Glomerular endothelial cell (primary cell): ENCODE measurements around the gene ZIC1. TPM values are rescaled to one million over a fixed set of nuclear protein-coding genes. Genes with fewer than 3 reads are reported as not detected.

Experiments used
- DNase-seq: peaks from one replicate; pipeline ENCODE4 v3.0.0-alpha.2; 2011; ENCODE audit warnings: low read depth, low spot score; ENCODE audit errors: extremely low read depth
- total RNA-seq: library from RNA; depleted of rRNA; stranded (reverse); fragments of >200 nt; gene quantifications from 2 replicates; pipeline ENCODE4 v1.2.3, GENCODE V29; 2015

Gene ZIC1
- 0.06 TPM in 1 of 2 replicates, not detected in the other for total RNA-seq

DNA sequence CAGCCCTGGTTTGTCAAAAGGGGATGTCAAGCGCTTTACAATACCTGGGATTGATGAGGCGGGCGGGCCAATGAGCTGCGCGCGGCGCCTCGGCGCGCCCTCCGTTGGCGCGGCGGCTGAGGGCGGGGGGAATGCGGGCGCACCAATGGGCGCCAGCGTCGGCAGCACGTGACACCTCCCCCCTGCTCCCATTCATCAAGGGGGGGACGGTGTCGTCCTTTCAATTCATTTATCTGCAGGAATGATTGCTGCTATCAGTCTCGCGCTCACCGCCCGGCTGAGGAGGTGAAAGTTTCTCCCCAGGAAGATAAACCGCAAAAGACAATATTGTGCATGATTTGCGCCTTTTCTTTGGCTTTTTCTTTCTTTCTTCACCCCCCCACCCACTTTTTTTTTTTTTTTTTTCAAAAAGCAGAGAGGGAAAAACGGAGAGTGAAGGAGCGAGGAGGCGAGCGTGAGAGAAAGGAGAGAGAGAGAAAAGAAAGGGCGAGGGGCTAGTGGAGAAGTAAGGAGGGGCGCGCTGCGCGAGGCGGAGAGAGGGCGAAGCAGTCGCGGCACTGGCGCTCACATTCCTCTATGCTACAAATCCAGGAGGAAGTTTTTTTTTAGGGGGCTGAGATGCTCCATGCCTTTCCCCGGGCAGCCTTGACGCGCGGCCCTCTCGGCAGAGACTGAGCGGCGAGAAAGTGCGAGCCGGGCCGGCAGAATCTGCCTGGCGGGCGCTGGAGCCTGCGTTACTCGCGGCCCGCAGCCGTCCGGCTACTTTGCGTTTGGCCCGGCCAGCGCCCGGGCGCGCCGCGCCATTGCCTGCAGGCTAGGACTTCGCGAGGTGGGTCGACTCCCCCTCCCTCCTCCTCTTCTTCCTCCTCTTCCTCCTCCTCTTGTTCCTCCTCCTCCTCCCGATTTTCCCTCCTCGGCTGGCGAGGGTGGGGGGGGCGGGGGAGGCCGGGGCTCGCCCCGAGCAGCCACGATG, at the start of gene ZIC1:
ZIC1 (plus strand) TSS at position 223 of the 973 bp plus-strand sequence; CDS start at position 971, 748 bp downstream.
- DNase-seq: no peak

DNA sequence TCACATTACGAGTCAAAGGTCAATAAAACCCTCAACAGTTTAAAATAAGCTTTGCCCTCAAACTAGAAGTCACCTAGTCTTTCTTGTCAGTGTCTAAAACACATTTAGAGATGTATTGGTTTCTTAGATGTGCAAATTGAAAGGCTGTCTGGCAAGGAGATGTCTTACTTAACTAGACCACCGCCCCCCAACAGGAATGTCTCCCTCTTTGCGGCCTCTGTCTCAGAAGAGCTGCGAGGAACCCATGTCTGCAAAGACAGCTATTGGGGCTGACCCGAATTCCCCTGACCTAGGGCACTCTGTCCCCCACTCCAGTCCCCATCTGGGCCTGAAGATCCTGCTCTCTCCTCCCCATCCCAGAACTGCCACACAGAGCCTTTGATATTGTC, 49.1 kb upstream of the ZIC1 start:
- no peak for DNase-seq

DNA sequence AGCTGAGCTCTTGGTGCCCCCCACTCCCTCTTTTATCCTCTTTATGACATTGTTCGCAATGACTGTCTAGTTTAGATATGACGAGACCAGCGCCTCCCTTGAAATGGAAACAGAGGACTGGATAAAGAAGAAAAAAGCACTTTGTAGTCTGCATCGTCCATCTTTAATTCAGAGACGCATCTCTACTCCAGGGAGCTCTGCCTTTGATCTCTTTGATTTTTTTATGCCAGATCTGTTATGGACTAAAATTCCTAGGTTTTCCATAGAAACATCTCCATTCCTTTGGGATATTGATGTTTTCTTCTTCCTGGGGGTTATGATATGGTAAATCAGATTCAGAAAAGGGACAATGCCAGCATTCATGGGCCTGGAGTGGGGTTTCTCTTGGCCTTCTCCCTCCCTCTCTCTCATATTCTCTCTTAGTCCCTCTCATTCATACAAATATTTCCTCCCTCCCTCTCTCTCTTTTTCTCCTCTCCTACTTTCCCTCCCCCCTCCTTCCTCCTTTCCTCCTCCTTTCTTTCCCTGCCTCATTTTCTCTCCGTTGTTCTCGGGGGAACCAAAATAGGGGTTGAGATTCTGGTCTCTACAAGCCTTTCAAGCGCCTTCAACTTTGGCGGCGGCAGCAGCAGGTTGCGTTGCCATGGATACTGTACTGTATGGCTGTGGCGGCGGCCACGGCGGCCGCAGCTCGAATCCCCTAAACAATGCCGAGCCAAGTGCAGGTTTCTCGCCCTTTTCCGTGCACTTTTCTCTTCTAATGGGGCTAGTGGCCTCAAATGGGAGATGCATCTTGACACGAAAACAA, 48.3 kb upstream of the ZIC1 start:
- no peak for DNase-seq

DNA sequence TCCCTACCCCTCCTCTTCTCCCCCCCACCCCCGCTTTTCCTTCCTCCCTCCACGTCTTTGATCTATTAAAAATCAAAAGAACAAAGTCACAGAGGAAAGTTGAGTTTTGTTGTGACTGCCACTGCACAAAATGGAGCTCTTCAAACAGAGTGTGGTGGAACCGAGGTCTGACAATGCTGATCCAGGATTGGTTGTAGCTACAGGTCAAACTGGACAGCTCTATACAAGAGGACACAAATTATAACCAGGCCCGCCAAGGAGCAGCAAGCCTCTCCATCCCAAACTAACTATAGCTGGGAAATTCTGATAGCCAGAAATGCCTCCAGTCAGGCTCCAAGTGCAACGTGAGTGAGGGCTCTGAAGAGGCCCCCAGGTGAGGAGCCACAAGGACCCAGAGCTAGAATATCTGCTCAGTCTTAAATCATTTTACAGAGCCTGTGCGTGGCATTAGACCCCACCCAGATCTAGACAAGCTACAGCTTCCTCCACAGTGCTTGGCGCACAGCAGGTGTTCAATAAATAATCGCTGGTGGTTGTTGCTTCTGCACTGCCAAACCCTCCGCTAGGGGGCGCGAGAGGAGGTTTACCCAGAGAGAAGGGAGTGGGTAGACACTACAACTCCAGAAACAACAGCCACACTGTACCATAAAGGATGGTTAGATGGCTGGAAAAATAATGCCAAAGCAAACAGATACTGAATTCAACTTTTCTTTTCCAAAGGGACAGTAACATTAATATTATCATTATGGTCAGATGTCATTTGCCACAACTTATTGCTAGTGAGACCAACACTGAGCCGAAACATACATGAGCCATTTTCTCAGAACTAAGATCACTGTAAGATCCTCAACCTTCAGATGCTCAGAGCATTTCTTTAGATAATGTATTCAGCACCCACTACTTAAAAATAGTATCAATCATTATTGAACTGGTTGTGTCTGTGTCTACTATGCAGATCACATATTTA, 47.4 kb upstream of the ZIC1 start:
- no peak for DNase-seq

DNA sequence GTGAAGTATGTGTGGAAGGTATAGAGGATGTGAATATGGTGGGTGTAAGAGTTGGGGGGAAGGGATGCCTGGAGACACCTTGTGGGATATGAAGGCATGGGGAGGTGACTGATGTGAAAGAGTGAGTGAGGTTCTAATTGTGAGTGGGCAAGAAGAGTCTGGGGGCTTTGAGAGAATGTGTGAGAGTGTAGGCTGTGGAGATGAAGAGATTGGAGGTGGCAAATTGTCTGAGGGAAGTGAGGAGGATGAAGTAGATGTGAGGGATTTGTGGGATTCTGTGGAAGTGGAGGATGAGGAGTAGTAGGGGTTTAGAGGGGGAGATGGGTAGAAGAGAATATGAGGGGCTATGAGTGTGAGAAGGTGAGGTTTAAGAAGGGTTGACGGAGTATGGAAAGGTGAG, 44.4 kb upstream of the ZIC1 start:
- DNase-seq: no peak

DNA sequence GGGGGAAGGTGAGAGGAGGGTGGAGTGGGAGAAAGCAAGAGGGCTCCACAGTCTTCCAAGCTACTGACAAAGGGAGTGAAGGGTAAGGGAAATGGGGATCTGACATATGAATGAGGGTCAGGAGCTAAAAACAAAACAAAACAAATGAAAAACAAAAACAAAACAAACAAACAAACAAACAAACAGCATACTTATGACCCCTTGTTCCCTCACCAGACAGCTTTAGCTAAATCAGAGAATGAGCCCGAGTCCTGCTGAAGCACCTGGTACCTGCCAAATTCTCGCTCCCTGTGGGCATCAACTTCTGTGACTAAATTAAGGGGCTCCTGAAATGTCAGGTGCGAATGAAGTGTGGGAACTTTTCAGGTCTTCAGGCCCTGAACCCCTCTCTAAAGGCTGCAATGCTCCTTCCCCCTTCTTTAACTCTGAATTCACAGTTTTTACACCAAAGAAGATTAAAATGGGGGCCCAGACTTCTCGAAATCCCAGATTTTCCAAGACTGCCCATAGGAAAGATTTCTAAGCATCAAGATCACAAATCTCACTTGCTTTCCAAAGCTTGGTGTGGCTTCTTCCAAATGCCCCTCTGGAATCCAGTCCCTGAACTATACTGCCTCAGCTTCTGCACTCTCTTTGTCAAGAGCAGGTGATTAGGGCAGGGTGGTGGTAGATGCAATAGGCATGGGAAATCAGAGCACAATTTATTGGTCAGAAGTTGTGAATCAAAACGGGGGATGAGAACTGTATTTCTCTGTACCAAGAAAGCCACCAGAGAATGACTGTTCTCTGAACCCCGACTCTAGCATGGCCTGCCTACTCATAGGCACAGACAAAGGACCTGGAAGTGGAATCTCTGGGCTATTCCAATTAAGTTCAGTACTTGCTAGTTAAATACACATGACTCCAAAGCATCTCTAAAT, 43.7 kb upstream of the ZIC1 start:
- no peak for DNase-seq

DNA sequence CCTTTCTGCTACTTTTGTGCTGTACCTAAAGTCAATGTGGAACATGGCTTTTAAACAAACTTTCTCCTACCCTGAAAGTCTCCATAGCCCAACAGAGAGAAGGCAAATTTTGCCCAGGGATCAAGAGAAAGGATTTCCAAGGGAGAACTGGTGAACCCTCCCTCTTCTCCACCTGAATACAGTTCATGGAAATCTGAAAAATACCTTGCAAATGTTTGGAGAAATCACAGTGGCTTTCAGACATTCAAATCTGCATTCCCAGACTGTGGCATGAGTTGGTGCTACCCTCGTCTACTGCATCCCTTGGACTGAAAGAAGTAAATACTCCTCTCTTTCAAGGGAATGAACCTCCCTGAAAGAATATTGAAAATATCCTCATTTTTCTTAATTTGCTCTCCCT, 41.5 kb upstream of the ZIC1 start:
- DNase-seq: no peak

DNA sequence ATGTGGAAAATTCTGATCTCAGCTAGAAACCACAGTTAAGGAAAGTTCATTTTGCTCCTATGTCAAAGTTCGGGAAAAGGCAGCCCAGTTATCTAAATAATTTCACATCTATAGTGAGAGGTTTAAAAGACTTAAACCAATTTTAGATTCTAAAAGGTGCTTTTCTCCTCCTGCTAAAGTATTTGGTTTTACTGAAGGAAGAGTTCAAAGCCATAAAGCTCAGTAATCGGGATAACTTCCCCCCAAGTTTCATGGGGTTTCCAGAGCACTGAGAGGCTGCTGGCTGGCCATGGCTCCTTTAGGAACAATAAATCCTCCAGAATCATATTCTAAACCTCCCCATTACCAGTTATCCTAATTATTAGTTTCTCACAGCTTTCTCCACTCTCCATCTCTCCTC, 41.0 kb upstream of the ZIC1 start:
- no peak for DNase-seq

DNA sequence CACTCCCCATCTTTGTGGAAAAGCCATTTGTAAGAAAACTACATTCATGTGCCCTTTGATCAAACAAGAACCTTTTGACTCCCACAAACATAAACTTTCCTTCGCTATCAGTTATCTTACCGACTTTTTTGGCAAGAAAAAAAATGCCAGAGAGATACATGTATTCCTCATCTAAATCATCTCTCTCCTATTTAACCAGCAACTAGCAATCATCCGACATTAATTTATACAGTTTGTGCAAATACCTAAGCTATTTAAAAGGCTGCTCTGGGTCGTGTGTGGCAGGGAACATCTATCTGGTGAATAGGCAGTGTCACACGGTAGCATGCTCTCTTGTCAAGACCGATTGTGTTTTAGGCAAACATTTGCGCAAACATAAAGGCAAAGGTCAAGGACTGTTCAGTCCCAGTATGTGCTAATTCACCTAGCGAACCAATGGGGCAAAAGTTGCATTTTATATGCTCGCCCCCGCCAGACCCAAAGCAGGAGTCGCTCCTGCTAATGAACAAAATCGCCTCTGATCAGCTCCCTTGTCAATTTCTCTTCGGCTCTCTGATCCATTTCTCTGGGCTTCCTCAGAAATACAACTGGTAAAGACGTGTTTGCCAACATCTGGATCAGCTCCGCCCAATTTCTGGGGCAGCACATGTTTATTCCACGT, 40.5 kb upstream of the ZIC1 start:
- no peak for DNase-seq

DNA sequence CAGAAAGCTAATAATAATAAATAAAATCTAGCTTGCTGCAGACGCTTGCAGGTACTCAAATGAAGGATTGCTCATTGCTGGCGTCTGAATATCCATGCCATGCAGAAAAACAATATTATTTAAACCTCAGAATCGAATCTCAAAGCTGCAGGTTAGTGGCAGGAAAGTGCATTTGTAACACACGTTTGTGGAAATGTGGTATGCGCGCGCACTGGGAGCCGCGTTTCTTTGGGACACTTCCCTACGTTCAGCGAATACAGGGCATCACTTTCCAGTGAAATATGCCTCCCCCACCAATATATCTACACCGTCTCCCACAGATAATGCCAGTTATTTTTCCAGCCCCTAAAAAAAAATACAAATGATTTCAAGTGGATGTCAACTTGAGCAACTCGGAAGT, 39.9 kb upstream of the ZIC1 start:
- no peak for DNase-seq

DNA sequence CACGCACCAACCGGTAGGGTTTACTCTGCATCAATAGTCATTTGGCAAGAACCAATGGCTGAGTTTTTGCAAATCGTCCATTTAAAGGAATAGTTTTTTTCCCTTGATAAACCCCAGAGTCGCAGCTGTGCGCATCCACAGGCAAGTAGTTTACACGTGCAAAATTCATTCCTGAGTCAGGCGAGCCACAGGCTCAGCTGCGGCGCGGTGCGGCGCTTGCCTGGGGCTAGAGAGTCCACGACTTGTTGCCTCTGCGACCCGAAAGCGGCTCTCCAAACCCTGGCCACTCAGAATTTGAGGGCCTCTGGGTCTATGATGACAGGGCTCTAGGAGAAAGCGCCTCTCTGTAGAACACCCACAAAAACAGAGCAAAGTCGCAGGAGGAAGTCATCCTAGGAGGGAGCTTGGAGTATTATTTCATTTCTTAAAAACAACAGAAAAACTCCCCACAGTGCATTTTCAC, 39.5 kb upstream of the ZIC1 start:
- no peak for DNase-seq

DNA sequence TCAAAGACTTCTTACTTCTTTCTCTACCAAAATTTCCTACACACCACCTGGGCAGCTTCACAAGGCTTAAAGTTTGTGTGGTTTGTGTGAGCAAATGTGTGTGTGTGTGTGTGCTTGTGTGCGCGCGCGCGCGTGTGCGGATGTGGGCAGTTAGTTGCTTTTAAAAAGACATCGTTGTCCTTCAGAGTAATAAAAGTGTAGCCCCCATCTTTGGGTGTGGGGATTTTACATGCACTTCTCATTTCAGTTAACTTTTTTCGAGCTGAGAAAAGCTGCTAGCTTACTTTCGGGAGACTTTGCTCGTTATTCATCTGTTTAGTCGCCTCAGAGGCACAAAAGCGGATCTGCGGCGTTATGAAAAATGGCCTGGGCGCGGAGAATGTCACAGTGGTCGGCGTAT, 38.8 kb upstream of the ZIC1 start:
- no peak for DNase-seq

DNA sequence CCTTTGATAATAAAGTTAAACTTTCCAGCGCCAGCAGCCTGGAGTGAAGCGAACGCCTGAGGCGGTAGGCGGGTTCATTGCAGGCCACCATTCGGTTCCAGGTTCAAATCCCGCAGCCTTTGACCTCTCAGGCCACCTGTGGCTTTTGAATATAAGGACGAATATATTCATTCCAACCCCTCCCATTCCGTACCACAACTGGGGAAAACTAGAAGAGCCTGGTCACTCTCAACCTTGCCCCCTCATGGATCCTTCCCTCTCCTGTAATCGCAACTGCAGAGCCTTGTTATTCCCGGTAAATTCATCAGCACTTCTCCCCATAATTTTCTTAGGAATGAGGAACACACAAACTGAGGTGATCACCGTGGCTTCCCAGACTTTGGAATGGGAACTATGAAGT, 38.0 kb upstream of the ZIC1 start:
- DNase-seq: no peak

DNA sequence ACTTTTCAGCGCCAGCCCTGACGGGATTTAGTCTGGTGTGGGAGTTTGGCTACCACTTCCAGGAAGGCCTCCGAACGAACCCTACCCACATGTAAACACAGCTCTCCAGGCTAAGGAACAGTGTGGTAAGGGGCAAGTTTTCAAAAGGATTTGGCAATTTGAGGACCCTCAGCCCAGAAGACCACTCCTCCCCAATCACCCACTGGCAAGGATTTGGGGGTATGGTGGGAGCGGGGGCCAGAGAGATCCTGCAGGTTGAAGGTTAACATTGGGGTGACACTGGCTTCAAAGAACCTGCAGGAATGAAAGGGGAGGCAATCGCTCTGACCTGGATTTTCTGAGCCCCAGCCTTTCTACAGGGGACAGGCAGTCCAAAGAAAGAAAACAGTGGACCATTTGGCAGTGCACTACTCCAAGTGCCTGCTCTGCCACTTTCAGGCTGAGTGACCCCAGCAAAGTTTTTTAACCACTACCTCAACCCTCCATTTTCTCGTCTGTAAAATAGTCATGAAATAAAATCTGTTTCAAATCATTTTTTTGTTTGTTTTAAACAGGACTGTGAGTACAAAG, 37.3 kb upstream of the ZIC1 start:
- no peak for DNase-seq

DNA sequence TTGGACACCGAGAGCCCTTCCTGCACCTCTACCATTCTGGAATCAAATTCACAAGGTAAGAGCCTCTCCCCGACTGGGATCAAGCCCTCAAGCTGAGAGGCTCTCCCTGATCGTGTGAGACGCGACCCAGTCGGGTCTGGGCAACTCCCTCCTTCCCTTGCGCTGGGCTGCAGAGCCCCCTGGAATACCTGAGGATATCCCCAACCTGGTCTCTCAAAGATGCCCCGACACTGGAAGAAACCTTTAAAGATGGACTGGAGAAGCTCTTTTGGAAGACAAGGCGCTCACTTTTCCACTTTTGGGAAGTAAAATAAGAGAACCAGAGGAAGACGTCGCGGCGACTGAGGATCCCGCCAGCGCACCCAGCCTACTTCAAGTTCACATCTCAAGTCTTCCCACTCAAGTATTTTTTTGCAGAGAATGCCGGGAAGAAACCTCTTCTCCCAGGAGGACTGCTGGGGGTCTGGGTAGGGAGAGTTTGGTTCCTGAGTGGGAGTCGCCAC, 36.6 kb upstream of the ZIC1 start:
- no peak for DNase-seq

DNA sequence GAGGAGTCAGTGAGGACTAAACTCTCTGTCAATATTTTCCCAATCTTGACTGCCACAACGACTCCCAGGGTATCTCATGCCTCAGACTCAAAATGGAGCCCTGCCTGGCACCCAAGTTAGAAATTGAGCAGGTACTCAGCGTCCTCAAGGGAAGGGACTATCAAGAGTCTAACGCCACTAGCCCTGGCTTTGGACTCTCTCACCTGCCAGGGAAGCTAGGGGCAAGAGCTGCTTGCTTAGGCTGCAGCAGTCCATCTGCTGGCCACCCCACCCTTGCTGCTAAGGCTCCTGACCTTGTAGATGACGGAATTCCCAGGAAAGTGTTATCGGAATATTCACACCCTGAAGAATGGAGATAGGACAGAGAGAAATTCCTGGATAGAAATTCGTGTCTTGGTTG, 35.9 kb upstream of the ZIC1 start:
- DNase-seq: no peak

DNA sequence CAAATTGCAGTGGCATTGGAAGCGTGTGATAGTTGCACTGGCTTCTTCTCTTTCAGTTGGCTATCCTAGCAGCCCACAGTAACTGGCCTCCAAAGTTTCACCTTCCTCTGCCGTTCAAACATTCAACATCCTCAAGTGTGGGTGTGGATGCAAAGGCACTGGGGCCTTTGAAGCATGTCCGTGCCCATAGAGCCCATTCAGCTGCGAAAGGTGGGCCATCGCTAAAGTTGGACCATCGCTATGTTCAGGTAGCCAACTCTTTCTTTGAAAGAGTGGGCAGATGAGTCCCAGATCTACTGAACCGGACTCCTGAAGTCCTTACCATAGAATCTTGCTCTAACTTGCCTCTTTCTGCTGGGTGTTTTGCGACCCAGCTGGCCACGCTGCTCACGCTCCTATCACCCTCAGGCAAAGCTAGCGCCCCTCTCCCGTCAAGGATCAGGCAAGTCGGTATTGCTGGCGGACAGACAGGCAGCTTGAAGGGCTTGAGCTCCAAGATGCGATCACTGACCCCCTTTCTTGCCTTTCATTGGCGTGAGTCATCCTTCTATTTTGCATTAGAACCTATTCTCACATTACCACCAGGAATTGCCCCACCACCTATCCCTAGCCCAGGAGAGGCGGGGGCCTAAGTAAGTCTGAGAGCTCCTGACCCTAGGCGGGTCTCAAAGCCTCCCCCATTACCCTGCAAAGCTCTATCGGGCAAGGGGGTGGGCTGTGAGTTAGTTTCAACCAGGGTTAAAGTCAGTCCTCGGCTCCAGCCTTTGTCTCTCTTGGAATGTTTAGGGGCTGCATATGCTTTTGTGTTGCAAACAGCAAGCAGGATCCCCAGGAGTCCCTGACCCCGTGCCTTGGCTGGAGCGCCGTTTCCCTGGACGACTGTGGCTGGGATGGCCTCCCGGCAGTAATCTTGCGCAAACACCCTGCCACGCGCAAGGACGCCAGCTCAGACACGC, 31.5 kb upstream of the ZIC1 start:
- no peak for DNase-seq
